Calu3 (cell line): ENCODE measurements around the gene KCNJ15. TPM values are rescaled to one million over a fixed set of nuclear protein-coding genes. Genes with fewer than 3 reads are reported as not detected.

Experiments
- BruUV-seq: library from RNA; stranded (reverse); fragments of 400-500 nt; replicated peaks from 2 replicates; lab custom pipeline; 2021; lab: Mats Ljungman, UMichigan
- CTCF ChIA-PET: fragments of 300-600 bp; sonication (Branson Sonifier 250); formaldehyde crosslinking; loops from one replicate; lab custom pipeline; 2022; ENCODE audit warnings: antibody characterized with exemption; lab: Charles Lee
- DNase-seq: peaks from one replicate; pipeline ENCODE4 v3.0.0; 2022
- H3K27ac Mint-ChIP-seq: one replicate; pipeline ENCODE4 v1.8.0; 2022; ENCODE audit warnings: mixed read lengths; ENCODE audit not compliant: unreplicated experiment
- H3K27me3 Mint-ChIP-seq: one replicate; pipeline ENCODE4 v1.8.0; 2022; ENCODE audit warnings: mixed read lengths; ENCODE audit not compliant: unreplicated experiment
- H3K36me3 Mint-ChIP-seq: one replicate; pipeline ENCODE4 v1.8.0; 2022; ENCODE audit warnings: mild to moderate bottlenecking, moderate library complexity, mixed read lengths; ENCODE audit not compliant: insufficient read depth, unreplicated experiment
- H3K4me1 Mint-ChIP-seq: one replicate; pipeline ENCODE4 v1.8.0; 2022; ENCODE audit warnings: mild to moderate bottlenecking, low read depth, mixed read lengths; ENCODE audit not compliant: unreplicated experiment
- H3K4me3 Mint-ChIP-seq: one replicate; pipeline ENCODE4 v1.8.0; 2022; ENCODE audit warnings: mild to moderate bottlenecking, low read depth, moderate library complexity, mixed read lengths; ENCODE audit not compliant: unreplicated experiment
- H3K9me3 Mint-ChIP-seq: one replicate; pipeline ENCODE4 v1.8.0; 2022; ENCODE audit warnings: low read depth, mixed read lengths; ENCODE audit not compliant: unreplicated experiment
- intact Hi-C: fragments of 100-400 bp; cut with micrococcal nuclease; formaldehyde crosslinking; loops from one replicate; pipeline ENCODE4 v1.10.0; 2022; ENCODE audit not compliant: unreplicated experiment
- total RNA-seq: library from RNA; stranded (reverse); gene quantifications from 2 replicates; pipeline ENCODE4 v1.2.3, GENCODE V29; 2022
- TF ChIP-seq, protein P1 (sequence below): fragments of 200-600 bp; IDR thresholded peaks from one replicate; pipeline ENCODE4 v1.8.0; 2022; ENCODE audit warnings: antibody characterized with exemption; ENCODE audit not compliant: unreplicated experiment

Gene KCNJ15
- total RNA-seq, 1 experiment from 2014 or later: 48.0 TPM

DNA sequence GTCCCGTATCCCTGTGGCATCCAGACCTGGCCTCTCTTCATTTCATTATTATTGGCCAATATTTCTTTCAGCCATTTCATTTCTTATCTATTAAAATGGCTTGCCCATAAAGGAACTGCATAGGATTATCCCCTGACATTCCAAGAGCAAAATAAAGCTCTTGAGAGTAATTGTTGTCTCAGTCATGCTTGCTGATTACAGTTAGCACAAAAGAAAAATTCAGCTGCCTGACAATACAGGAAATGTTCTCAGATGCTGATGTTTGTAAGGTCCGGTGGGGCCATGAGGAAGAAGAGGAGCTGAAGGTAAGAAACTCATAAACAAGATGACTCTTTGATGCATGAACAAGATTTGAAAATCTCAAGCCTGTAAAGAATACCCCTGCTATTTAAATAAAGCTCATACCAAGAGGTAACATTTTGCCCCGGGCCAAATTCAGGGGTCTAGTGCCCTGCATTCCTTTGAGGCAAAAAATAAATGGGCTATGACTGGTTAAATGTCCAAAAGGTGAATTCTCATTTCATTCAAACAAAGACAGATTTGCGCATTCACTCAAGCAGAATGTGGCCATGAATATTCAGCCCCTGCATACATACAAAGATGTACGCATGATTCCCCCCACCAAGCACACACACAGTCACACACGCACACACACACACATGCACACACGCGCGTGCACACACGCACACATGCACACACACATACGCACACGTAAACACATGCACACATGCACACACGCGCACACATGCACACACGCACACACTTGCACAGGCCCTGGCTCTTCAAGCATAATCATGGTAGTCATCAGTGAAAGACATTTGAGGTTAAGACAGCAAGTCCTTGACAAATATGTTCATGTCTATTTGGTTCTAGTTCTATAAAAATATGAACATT is 44.8 kb downstream of the KCNJ15 start:
- intact Hi-C loops: no loop called here
- no peak for DNase-seq
- Mint-ChIP-seq H3K27me3 (no peaks in the 10 kb centered on the region), H3K4me1 (peaks cover 5% of the 10 kb centered on the region), H3K4me3 (no peak overlapping the region), H3K36me3 (peaks cover 5% of the 10 kb centered on the region), H3K27ac (no peak overlapping the region), H3K9me3 (no peaks in the 10 kb centered on the region)
- CTCF ChIA-PET: no interaction called here
- TF ChIP-seq, protein P1, sequence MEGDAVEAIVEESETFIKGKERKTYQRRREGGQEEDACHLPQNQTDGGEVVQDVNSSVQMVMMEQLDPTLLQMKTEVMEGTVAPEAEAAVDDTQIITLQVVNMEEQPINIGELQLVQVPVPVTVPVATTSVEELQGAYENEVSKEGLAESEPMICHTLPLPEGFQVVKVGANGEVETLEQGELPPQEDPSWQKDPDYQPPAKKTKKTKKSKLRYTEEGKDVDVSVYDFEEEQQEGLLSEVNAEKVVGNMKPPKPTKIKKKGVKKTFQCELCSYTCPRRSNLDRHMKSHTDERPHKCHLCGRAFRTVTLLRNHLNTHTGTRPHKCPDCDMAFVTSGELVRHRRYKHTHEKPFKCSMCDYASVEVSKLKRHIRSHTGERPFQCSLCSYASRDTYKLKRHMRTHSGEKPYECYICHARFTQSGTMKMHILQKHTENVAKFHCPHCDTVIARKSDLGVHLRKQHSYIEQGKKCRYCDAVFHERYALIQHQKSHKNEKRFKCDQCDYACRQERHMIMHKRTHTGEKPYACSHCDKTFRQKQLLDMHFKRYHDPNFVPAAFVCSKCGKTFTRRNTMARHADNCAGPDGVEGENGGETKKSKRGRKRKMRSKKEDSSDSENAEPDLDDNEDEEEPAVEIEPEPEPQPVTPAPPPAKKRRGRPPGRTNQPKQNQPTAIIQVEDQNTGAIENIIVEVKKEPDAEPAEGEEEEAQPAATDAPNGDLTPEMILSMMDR: no peak
- BruUV-seq: no TSS peak

GRCh38 chr21:38303300-38303699 is 46.5 kb downstream of the KCNJ15 start:
- TF ChIP-seq, protein P1: no peak
- no peak overlapping the region for H3K4me3 Mint-ChIP-seq
- no TSS peak for BruUV-seq
- H3K4me1 Mint-ChIP-seq: peaks cover 9% of the 10 kb centered on the region
- peaks cover 5% of the 10 kb centered on the region for H3K36me3 Mint-ChIP-seq
- no peak for DNase-seq
- no peaks in the 10 kb centered on the region for H3K27me3 Mint-ChIP-seq
- H3K27ac Mint-ChIP-seq: no peak overlapping the region
- no peaks in the 10 kb centered on the region for H3K9me3 Mint-ChIP-seq
- intact Hi-C loops: no loop called here
- CTCF ChIA-PET: interaction anchor here (0.6 to 1.3 kb wide), 2 partner anchors 15 to 84 kb away, joined by 3 to 4 read pairs; no protein-coding TSS in a partner anchor

GRCh38 chr21:38306433-38307141 is 49.8 kb downstream of the KCNJ15 start:
- Mint-ChIP-seq H3K4me1 (peaks cover 15% of the 10 kb centered on the region), H3K27me3 (no peaks in the 10 kb centered on the region), H3K36me3 (no peaks in the 10 kb centered on the region), H3K4me3 (peak overlapping the region; percentile 10), H3K9me3 (no peaks in the 10 kb centered on the region), H3K27ac (peak overlapping the region; percentile 53)
- TSS peak; percentile 20 for BruUV-seq
- TF ChIP-seq, protein P1: no peak
- intact Hi-C loops: no loop called here
- DNase-seq: no peak
- CTCF ChIA-PET: interaction anchor here (0.6 to 1.8 kb wide), 6 partner anchors 37 to 1471 kb away, joined by 3 to 6 read pairs (median 5); no protein-coding TSS in a partner anchor

DNA sequence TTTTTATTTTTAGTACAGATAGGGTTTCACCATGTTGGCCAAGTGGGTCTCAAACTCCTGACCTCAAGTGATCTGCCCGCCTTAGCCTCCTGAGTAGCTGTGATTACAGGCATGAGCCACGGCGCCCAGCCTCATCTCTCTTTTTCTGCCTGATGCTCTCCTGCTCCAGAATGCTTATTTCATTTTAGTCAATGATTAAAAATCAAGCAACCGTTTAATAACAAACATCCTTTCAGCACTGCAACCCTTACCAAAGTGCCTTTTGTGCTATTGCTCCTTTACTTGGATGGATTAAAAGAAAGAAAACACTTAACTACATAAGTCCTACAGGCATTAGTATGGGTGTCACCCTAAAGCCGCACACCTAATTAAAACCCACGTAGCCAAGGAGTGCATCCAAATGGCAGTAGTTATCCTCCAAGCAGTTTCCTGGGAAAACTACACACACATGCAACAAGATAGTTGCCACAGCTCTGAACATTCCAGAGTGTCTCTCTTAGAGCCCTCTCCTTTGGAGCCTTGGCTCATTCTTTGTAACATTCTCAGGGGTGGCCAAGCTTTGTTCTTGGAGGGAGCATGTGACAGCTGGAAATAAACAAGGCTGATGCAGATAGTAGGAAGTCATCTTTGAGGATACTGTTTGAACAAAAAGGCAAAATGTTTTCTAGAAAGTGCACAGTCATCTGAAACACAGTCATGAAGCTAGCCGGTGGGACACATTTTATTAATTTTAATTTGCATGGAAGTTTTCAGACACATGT is 51.2 kb downstream of the KCNJ15 start:
- TF ChIP-seq, protein P1: no peak
- Mint-ChIP-seq H3K36me3 (no peaks in the 10 kb centered on the region), H3K4me3 (no peak overlapping the region), H3K27me3 (no peaks in the 10 kb centered on the region), H3K4me1 (peaks cover 25% of the 10 kb centered on the region), H3K27ac (no peak overlapping the region), H3K9me3 (no peaks in the 10 kb centered on the region)
- CTCF ChIA-PET: no interaction called here
- DNase-seq: no peak
- intact Hi-C loops: no loop called here
- no TSS peak for BruUV-seq
